Stimulated activated CD4-positive, alpha-beta T cell treated with anti-CD3 and anti-CD28 coated beads, Interleukin-4, amount 100 ng/mL, for 24 hours (primary cell): ENCODE data around the gene CABP5.

Source experiments
- DNase-seq: peaks from one replicate; pipeline ENCODE4 v3.0.0-alpha.2; 2020

The CABP5 gene

GRCh38 chr19:48029431-48029830 lies 14.4 kb downstream of the CABP5 start:
- no peak for DNase-seq

- DNase-seq: no peak
Measured at GRCh38 chr19:48025480-48025879, 18.4 kb downstream of the CABP5 start.

- DNase-seq: no peak
Measured at GRCh38 chr19:48023518-48023917, 20.4 kb downstream of the CABP5 start.

GRCh38 chr19:48023011-48023410 lies 20.9 kb downstream of the CABP5 start:
- no peak for DNase-seq

- no peak for DNase-seq
Measured at GRCh38 chr19:48020686-48021085, 23.2 kb downstream of the CABP5 start.

- DNase-seq: no peak
Measured at GRCh38 chr19:48010932-48011758, 32.7 kb downstream of the CABP5 start.

GRCh38 chr19:48006762-48007161 lies 37.1 kb downstream of the CABP5 start:
- no peak for DNase-seq

GRCh38 chr19:48004236-48004635 lies 39.6 kb downstream of the CABP5 start:
- no peak for DNase-seq

- DNase-seq: no peak
Measured at GRCh38 chr19:48000846-48001245, 43.0 kb downstream of the CABP5 start.

- no peak for DNase-seq
Measured at GRCh38 chr19:47998800-47999199, 45.1 kb downstream of the CABP5 start.

- DNase-seq: no peak
Measured at GRCh38 chr19:47996230-47996727, 47.6 kb downstream of the CABP5 start.

- no peak for DNase-seq
Measured at GRCh38 chr19:47994209-47994802, 49.6 kb downstream of the CABP5 start, which contains the start of gene ELSPBP1. Gene ELSPBP1, plus strand, starts transcription at chr19:47994632. Its CDS starts 14,036 bp downstream, at chr19:48008668.

- no peak for DNase-seq
Measured at GRCh38 chr19:47992070-47992469, 51.8 kb downstream of the CABP5 start, which contains the start of gene BSPH1. Gene BSPH1, minus strand, starts transcription at chr19:47992170. Its CDS starts 89 bp downstream, at chr19:47992081.

GRCh38 chr19:47991191-47991808 lies 52.6 kb downstream of the CABP5 start:
- no peak for DNase-seq
